Measurements from ENCODE around the gene HAGHL.

GRCh38 chr16:698911-699671 lies 27.8 kb upstream of the HAGHL start:
- TF ChIP-seq CTCF (IDR thresholded peaks at IDR 0.05): no peak
- no peak for TF ChIP-seq POLR2A (IDR thresholded peaks at IDR 0.05)

All from adrenal gland (tissue), 5 donors.